Mesangial cell (primary cell): ENCODE measurements around the gene OR4X1. TPM values are rescaled to one million over a fixed set of nuclear protein-coding genes. Genes with fewer than 3 reads are reported as not detected.

ENCODE experiments used
- total RNA-seq: library from RNA; depleted of rRNA; stranded (reverse); fragments of >200 nt; gene quantifications from 2 replicates; pipeline ENCODE4 v1.2.3, GENCODE V29; 2015

OR4X1 gene, protein sequence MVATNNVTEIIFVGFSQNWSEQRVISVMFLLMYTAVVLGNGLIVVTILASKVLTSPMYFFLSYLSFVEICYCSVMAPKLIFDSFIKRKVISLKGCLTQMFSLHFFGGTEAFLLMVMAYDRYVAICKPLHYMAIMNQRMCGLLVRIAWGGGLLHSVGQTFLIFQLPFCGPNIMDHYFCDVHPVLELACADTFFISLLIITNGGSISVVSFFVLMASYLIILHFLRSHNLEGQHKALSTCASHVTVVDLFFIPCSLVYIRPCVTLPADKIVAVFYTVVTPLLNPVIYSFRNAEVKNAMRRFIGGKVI
- not detected in 2 replicates for total RNA-seq

DNA sequence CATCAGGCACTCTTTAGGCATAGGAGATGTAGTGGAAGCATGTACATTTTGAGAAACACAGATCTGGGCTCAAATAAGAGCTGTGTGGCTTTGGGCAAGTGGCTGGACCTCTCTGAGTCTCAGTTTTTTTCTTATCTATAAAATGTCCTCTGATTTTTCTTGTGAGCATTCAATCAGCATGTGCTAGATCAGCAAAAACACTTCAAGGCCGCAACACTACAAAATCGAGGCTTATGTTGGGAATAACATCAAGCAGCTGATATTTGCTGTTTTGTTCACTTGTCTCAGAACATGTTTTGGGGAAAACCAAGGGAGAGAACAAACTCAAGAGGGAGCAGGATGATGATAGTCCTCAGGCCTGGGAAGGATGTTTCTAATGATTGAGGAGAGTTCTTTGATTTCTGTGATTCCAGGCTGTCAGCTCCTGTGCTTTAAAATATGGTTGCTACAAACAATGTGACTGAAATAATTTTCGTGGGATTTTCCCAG, at the start of gene OR4X1:
OR4X1 (plus strand) TSS at position 439 of the 489 bp plus-strand sequence; CDS start at position 439, 0 bp downstream.

DNA sequence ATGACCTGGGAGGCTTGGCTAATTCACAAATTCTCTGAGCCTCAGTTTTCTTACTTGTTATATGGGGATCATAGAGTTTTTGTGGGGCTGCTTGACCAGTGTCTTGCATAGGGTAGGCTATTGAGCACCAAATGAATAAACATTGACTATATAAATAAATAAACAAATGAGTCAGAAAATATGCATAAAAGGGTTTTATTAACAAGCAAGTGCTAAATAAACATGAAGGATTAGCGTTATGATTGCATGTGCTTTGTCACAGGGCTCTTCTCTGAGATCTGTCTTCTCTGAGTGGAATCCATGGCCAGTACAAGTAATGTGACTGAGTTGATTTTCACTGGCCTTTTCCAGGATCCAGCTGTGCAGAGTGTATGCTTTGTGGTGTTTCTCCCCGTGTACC, 47.2 kb upstream of the OR4X1 start, which contains the start of gene OR4B1:
OR4B1 (plus strand) TSS at position 301 of the 400 bp plus-strand sequence; CDS start at position 301, 0 bp downstream.

DNA sequence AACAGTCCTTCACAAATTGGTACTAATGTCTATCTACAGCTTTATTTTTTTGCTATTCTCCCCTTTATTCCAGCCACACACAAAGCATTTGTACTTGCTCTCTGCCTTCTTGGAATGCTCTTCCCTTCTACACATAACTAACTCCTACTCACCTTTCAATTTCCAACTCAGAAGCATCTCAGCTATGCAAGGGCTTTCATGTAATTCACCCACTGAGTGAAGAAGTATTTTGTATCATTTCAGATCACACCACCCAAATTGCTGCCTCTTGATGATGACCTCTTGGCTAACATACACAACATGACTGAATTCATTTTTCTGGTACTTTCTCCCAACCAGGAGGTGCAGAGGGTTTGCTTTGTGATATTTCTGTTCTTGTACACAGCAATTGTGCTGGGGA, 18.9 kb upstream of the OR4X1 start, which contains the start of gene OR4X2:
OR4X2 (plus strand) TSS at position 301 of the 400 bp plus-strand sequence; CDS start at position 301, 0 bp downstream.

DNA sequence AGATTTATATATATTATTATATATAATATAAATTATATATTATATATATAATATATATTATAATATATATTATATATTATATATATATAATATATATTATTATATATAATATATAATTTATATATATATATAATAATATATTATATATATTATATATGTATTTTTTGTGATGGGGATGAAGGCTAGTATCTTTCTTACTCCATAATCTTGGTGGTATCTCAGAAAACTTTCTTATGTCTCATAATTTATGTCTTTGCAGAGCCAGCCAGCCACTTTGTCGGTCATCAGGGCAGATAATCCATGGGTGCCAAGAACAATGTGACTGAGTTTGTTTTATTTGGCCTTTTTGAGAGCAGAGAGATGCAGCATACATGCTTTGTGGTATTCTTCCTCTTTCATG, 42.3 kb downstream of the OR4X1 start, which contains the start of gene OR4S1:
OR4S1 (plus strand) TSS at position 301 of the 400 bp plus-strand sequence; CDS start at position 301, 0 bp downstream.

Other genes with a start within 250 kb of the OR4X1 start
- gene OR4B1, start 47.1 kb upstream of the OR4X1 start, total RNA-seq: not detected in 2 replicates
- not detected in 2 replicates for gene OR4X2, start 18.8 kb upstream of the OR4X1 start, total RNA-seq
- gene OR4S1, start 42.4 kb downstream of the OR4X1 start, total RNA-seq: not detected in 2 replicates
- gene OR4C3, start 61.1 kb downstream of the OR4X1 start, total RNA-seq: not detected in 2 replicates
- gene OR4C5, start 102.6 kb downstream of the OR4X1 start, total RNA-seq: not detected in 2 replicates
- gene OR4A47, start 224.9 kb downstream of the OR4X1 start, total RNA-seq: not detected in 2 replicates